ENCODE data around the gene TNNC1.

Gene TNNC1

DNA sequence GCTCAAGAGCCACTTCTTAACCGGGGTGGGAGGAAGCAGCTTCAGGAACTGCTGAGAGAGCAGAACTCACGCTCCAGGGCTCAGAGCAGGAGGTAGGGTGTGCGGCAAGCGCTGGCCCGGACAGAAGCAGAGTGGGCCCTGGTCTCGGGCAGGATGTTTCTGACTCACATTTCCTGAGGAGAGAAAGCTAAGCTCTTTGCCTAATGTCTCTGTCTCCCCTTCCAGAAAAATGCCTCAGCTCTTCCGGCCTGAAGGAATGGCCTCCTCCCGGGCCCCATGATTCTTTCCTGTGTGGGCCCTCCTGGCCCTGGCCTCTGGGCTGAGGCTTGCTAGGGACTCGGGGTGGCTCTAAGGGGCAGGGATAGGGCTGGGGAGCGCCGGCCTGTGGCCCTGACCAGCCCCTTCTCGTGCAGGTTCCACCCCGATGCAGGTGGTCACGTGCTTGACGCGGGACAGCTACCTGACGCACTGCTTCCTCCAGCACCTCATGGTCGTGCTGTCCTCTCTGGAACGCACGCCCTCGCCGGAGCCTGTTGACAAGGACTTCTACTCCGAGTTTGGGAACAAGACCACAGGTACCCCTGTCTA is 37.2 kb upstream of the TNNC1 start:
- no peak overlapping the region for H3K4me3 ChIP-seq (ENCODE audit: low read depth in 1 of 2, low read length in 2 of 2)
- H3K4me1 ChIP-seq (ENCODE audit: insufficient read depth, low read length) = no peaks in the 10 kb centered on the region
- H3K9ac ChIP-seq (ENCODE audit: low read length) = no peak overlapping the region

DNA sequence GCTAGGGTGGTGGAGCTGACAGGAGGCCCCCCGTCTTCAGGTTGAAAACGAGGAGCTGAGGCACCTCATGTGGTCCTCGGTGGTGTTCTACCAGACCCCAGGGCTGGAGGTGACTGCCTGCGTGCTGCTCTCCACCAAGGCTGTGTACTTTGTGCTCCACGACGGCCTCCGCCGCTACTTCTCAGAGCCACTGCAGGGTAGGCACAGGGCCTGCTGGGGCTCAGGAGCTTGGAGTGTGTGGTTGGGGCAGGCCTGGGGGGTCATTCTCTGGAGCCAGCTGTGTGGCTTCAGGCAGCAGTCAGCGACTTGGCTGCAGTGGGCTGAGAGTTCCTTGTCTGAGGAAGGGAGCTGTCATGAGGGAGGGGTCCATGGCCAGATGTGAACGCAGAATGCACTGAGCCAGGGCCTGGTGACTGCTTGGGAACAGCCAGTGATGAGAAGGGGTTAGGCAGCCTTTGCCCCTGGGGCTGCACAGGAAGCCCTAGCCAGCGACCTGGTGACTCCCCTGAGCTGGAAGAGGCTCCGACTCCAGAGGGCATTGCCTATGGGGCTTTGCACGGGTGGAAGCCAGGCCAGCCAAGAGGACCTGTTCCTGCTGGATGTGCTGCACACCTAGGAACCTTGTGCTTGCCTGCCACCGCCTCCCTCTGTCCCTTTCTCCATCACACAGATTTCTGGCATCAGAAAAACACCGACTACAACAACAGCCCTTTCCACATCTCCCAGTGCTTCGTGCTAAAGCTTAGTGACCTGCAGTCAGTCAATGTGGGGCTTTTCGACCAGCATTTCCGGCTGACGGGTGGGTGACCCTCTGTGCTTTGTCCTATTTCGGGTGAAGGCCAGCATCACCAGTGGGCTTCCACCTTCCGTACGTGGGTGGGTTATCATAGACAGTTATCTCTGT is 36.4 kb upstream of the TNNC1 start:
- Histone ChIP-seq H3K27me3 (ENCODE audit: control insufficient read depth in 1 of 2, insufficient read depth in 2 of 2, low read length in 2 of 2) (no peaks in the 10 kb centered on the region), H3K9ac (ENCODE audit: low read length) (no peak overlapping the region), H3K4me3 (ENCODE audit: low read depth in 1 of 2, low read length in 2 of 2) (no peak overlapping the region), H3K9me3 (ENCODE audit: low read length) (no peaks in the 10 kb centered on the region), H3K27ac (ENCODE audit: low read depth, low read length) (no peak overlapping the region), H3K36me3 (ENCODE audit: insufficient read depth, low read length) (peaks cover 77% of the 10 kb centered on the region), H3K4me1 (ENCODE audit: insufficient read depth, low read length) (peaks cover under 1% of the 10 kb centered on the region)

More for the DNA sequence above, 37.2 kb upstream of the TNNC1 start:
- peaks cover 77% of the 10 kb centered on the region for H3K36me3 ChIP-seq (ENCODE audit: insufficient read depth, low read length)
- no peaks in the 10 kb centered on the region for H3K27me3 ChIP-seq (ENCODE audit: control insufficient read depth in 1 of 2, insufficient read depth in 2 of 2, low read length in 2 of 2)
- H3K9me3 ChIP-seq (ENCODE audit: low read length) = no peaks in the 10 kb centered on the region
- peak overlapping the region; percentile 22 for H3K27ac ChIP-seq (ENCODE audit: low read depth, low read length)

DNA sequence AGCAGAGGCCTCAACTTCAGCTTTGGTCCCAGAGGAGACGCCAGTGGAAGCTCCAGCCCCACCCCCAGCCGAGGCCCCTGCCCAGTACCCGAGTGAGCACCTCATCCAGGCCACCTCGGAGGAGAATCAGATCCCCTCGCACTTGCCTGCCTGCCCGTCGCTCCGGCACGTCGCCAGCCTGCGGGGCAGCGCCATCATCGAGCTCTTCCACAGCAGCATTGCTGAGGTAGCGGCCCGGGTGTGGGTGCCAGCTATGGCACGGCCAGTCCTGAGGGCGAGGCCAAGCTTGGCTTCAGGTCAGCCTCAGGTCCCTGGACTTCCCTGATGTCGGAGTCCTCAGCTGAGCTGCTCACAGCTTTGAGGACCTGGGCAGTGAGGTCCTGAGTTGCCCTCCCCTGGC is 35.6 kb upstream of the TNNC1 start:
- H3K9me3 ChIP-seq (ENCODE audit: low read length) = no peaks in the 10 kb centered on the region
- H3K36me3 ChIP-seq (ENCODE audit: insufficient read depth, low read length) = peaks cover 77% of the 10 kb centered on the region
- no peaks in the 10 kb centered on the region for H3K27me3 ChIP-seq (ENCODE audit: control insufficient read depth in 1 of 2, insufficient read depth in 2 of 2, low read length in 2 of 2)

DNA sequence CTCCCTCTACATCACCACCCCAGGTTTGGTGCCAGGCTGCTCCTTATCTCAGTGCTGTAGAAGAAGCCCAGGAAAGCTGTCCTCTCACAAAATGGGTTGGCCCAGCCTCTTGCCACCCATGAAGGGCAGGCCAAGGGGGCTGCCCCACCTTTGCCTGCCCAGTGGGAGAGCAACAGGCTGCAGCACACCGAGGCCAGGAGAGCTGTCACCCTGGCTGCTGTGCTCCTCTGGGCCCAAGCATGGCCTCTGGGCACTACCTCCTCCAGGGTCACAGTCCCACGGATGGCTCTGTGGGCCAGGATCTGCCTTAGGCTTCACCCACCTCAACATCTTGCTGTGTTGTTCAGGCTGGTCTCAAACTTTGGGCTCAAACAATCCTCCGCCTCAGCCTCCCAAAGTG is 34.9 kb upstream of the TNNC1 start:
- H3K27me3 ChIP-seq (ENCODE audit: control insufficient read depth in 1 of 2, insufficient read depth in 2 of 2, low read length in 2 of 2) = no peaks in the 10 kb centered on the region
- H3K9me3 ChIP-seq (ENCODE audit: low read length) = no peaks in the 10 kb centered on the region
- H3K4me1 ChIP-seq (ENCODE audit: insufficient read depth, low read length) = peaks cover 13% of the 10 kb centered on the region
- H3K27ac ChIP-seq (ENCODE audit: low read depth, low read length) = no peak overlapping the region
- H3K4me3 ChIP-seq (ENCODE audit: low read depth in 1 of 2, low read length in 2 of 2) = no peak overlapping the region
- no peak overlapping the region for H3K9ac ChIP-seq (ENCODE audit: low read length)
- H3K36me3 ChIP-seq (ENCODE audit: insufficient read depth, low read length) = peaks cover 72% of the 10 kb centered on the region

More for the DNA sequence above, 35.6 kb upstream of the TNNC1 start:
- H3K4me3 ChIP-seq (ENCODE audit: low read depth in 1 of 2, low read length in 2 of 2) = no peak overlapping the region
- peaks cover 9% of the 10 kb centered on the region for H3K4me1 ChIP-seq (ENCODE audit: insufficient read depth, low read length)
- H3K9ac ChIP-seq (ENCODE audit: low read length) = no peak overlapping the region
- H3K27ac ChIP-seq (ENCODE audit: low read depth, low read length) = no peak overlapping the region

DNA sequence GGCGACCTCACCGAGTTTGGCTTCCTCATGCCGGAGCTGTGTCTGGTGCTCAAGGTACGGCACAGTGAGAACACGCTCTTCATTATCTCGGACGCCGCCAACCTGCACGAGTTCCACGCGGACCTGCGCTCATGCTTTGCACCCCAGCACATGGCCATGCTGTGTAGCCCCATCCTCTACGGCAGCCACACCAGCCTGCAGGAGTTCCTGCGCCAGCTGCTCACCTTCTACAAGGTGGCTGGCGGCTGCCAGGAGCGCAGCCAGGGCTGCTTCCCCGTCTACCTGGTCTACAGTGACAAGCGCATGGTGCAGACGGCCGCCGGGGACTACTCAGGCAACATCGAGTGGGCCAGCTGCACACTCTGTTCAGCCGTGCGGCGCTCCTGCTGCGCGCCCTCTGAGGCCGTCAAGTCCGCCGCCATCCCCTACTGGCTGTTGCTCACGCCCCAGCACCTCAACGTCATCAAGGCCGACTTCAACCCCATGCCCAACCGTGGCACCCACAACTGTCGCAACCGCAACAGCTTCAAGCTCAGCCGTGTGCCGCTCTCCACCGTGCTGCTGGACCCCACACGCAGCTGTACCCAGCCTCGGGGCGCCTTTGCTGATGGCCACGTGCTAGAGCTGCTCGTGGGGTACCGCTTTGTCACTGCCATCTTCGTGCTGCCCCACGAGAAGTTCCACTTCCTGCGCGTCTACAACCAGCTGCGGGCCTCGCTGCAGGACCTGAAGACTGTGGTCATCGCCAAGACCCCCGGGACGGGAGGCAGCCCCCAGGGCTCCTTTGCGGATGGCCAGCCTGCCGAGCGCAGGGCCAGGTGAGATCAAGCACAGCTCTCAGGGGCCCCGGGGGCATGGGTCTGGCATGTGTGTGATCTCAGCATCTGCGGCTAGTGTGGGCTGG is 34.2 kb upstream of the TNNC1 start:
- Histone ChIP-seq H3K27ac (ENCODE audit: low read depth, low read length) (no peak overlapping the region), H3K4me1 (ENCODE audit: insufficient read depth, low read length) (peaks cover 20% of the 10 kb centered on the region), H3K27me3 (ENCODE audit: control insufficient read depth in 1 of 2, insufficient read depth in 2 of 2, low read length in 2 of 2) (no peaks in the 10 kb centered on the region), H3K9me3 (ENCODE audit: low read length) (no peaks in the 10 kb centered on the region), H3K4me3 (ENCODE audit: low read depth in 1 of 2, low read length in 2 of 2) (no peak overlapping the region), H3K36me3 (ENCODE audit: insufficient read depth, low read length) (peaks cover 66% of the 10 kb centered on the region), H3K9ac (ENCODE audit: low read length) (no peak overlapping the region)

DNA sequence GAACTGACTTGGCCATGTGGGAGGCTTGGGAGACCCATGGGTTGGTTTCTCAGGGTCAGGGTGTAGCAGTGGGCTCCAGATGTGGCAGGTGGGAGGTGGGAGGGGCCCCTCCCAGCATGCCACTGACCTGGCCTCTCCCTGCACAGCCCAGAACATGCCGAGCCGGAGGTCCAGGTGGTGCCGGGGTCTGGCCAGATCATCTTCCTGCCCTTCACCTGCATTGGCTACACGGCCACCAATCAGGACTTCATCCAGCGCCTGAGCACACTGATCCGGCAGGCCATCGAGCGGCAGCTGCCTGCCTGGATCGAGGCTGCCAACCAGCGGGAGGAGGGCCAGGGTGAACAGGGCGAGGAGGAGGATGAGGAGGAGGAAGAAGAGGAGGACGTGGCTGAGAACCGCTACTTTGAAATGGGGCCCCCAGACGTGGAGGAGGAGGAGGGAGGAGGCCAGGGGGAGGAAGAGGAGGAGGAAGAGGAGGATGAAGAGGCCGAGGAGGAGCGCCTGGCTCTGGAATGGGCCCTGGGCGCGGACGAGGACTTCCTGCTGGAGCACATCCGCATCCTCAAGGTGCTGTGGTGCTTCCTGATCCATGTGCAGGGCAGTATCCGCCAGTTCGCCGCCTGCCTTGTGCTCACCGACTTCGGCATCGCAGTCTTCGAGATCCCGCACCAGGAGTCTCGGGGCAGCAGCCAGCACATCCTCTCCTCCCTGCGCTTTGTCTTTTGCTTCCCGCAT is 33.4 kb upstream of the TNNC1 start:
- no peaks in the 10 kb centered on the region for H3K9me3 ChIP-seq (ENCODE audit: low read length)
- no peak overlapping the region for H3K27ac ChIP-seq (ENCODE audit: low read depth, low read length)
- peaks cover 66% of the 10 kb centered on the region for H3K36me3 ChIP-seq (ENCODE audit: insufficient read depth, low read length)
- H3K9ac ChIP-seq (ENCODE audit: low read length) = no peak overlapping the region
- H3K4me1 ChIP-seq (ENCODE audit: insufficient read depth, low read length) = peaks cover 21% of the 10 kb centered on the region
- H3K4me3 ChIP-seq (ENCODE audit: low read depth in 1 of 2, low read length in 2 of 2) = no peak overlapping the region
- no peaks in the 10 kb centered on the region for H3K27me3 ChIP-seq (ENCODE audit: control insufficient read depth in 1 of 2, insufficient read depth in 2 of 2, low read length in 2 of 2)

DNA sequence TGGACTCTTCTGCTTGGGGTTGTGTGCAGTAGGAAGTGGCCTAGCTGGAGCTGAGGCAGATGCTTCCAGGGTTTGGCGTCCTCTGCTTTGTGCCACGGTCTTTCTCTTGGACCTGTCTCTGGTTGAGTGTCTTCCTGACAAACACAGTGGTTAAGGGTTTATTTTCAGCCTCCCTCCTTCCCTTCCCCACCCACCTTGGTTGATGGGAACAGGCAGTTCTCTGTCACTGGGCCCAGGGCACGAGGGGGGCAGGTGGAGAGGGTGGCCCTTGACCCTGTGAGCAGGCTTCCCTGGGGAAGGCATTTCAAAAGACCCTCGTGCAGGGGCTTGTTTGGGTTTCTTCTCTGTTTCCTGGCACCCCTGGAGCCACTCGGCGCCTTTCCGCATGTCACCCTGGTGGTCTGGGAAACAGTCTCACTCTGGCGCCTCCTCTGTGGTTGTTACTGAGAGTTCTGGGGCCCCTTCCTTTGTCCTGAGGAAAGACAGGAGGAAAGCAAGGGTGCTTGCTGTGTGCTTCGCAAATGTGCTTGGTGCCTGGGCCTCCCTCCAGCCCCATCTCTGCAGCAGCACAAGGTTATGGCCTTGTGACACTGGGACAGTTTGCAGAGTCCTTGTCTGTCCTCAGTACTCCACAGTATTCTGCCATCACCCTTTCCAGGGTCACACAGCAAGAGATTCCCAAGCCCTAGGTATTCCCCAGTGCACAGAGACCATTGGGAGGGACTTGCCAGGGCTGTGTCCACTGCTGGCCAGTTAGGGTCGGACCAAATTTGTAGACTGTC is 31.0 kb upstream of the TNNC1 start:
- H3K36me3 ChIP-seq (ENCODE audit: insufficient read depth, low read length) = peaks cover 66% of the 10 kb centered on the region
- peak overlapping the region; percentile 59 for H3K27ac ChIP-seq (ENCODE audit: low read depth, low read length)
- no peaks in the 10 kb centered on the region for H3K27me3 ChIP-seq (ENCODE audit: control insufficient read depth in 1 of 2, insufficient read depth in 2 of 2, low read length in 2 of 2)
- no peaks in the 10 kb centered on the region for H3K9me3 ChIP-seq (ENCODE audit: low read length)
- H3K4me3 ChIP-seq (ENCODE audit: low read depth in 1 of 2, low read length in 2 of 2) = no peak overlapping the region
- H3K9ac ChIP-seq (ENCODE audit: low read length) = no peak overlapping the region
- peaks cover 21% of the 10 kb centered on the region for H3K4me1 ChIP-seq (ENCODE audit: insufficient read depth, low read length)

DNA sequence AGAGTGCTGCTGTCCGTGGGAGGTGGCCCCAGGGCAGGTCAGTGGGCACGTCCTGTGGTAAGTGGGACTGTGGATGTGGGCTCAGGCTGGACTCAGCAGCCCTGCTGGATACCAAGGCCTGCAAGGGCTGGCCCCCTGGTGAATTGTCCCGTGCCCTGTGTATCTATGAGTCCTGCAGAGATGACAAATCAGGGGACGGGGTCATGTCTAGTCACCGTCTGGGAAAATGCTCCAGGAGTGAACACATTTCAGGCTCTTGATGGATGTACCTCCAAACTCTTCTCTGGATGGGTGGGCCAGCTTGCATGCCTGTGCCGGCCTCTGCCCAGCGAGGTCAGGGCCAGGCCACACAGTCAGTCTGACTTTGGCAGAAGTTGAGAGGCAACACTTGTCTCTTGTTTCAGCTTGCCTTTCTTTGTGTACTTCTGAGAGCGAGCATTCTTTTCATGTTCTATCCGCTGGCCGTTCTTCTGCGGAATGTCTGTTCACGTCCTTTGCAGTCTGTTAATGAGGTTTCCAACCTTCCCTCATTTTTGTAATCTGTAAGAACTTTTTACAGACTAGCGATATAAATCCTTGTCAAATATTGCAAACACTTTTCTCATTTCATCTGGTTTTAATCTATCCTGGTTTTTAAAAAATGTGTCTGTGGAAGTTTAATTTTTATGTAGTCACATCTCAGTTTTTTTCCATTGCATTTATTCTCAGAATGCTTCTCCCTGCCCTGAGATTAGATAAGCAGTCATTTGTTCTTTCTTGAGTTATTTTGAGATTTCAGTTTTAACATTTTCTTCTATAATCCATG is 29.9 kb upstream of the TNNC1 start:
- no peak overlapping the region for H3K9ac ChIP-seq (ENCODE audit: low read length)
- no peaks in the 10 kb centered on the region for H3K9me3 ChIP-seq (ENCODE audit: low read length)
- H3K4me3 ChIP-seq (ENCODE audit: low read depth in 1 of 2, low read length in 2 of 2) = no peak overlapping the region
- H3K27me3 ChIP-seq (ENCODE audit: control insufficient read depth in 1 of 2, insufficient read depth in 2 of 2, low read length in 2 of 2) = no peaks in the 10 kb centered on the region
- peak overlapping the region; percentile 35 for H3K27ac ChIP-seq (ENCODE audit: low read depth, low read length)
- peaks cover 21% of the 10 kb centered on the region for H3K4me1 ChIP-seq (ENCODE audit: insufficient read depth, low read length)
- H3K36me3 ChIP-seq (ENCODE audit: insufficient read depth, low read length) = peaks cover 66% of the 10 kb centered on the region

DNA sequence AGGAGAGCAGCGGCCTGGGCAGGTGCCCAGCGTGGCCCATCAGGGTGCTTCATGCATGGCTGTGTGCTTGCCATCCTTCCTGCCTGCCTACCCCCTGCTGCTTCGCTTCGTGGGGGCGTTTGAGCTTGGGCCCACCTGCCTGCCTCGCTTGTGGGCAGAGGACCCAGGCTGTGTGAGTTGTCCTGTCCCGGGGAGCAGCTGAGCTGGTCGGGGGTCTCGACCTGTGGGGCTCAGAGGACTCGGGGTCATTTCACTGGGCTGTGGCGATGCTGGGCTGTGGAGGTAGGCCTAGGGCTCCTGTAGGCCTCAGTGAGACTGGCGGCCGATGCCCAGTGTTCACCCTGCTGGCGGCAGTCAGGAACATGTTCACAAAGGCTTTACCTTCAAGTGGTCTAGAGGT is 29.2 kb upstream of the TNNC1 start:
- no peaks in the 10 kb centered on the region for H3K27me3 ChIP-seq (ENCODE audit: control insufficient read depth in 1 of 2, insufficient read depth in 2 of 2, low read length in 2 of 2)
- peak overlapping the region; percentile 35 for H3K27ac ChIP-seq (ENCODE audit: low read depth, low read length)
- no peak overlapping the region for H3K4me3 ChIP-seq (ENCODE audit: low read depth in 1 of 2, low read length in 2 of 2)
- no peaks in the 10 kb centered on the region for H3K9me3 ChIP-seq (ENCODE audit: low read length)
- peaks cover 68% of the 10 kb centered on the region for H3K36me3 ChIP-seq (ENCODE audit: insufficient read depth, low read length)
- H3K9ac ChIP-seq (ENCODE audit: low read length) = no peak overlapping the region
- H3K4me1 ChIP-seq (ENCODE audit: insufficient read depth, low read length) = peaks cover 21% of the 10 kb centered on the region
